ENCODE data around the gene FFAR2.

DNA sequence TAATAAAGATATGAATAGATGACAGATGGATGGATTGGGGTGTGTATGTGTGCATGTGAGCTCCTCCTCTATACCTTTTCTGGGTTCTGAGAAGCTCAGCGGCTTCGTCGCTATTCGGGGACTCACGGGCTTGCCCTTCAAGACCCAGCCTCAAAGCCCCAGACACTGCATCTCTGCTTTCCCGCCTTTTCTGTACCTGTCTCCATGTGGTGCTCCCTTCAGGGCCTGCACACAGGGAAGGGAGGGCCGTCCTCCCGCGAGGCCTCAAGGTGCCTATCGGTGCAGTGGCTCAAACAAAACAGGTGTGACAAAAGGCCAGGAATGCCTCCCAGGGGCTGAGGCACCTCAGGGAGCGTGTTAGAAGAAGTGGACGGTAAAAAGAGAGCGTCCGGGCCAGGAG is 26.0 kb downstream of the FFAR2 start:
- TF ChIP-seq, protein P1, sequence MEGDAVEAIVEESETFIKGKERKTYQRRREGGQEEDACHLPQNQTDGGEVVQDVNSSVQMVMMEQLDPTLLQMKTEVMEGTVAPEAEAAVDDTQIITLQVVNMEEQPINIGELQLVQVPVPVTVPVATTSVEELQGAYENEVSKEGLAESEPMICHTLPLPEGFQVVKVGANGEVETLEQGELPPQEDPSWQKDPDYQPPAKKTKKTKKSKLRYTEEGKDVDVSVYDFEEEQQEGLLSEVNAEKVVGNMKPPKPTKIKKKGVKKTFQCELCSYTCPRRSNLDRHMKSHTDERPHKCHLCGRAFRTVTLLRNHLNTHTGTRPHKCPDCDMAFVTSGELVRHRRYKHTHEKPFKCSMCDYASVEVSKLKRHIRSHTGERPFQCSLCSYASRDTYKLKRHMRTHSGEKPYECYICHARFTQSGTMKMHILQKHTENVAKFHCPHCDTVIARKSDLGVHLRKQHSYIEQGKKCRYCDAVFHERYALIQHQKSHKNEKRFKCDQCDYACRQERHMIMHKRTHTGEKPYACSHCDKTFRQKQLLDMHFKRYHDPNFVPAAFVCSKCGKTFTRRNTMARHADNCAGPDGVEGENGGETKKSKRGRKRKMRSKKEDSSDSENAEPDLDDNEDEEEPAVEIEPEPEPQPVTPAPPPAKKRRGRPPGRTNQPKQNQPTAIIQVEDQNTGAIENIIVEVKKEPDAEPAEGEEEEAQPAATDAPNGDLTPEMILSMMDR (IDR thresholded peaks at IDR 0.05) = no peak
- no peak for TF ChIP-seq POLR2A (IDR thresholded peaks at IDR 0.05)
